NCI-H345 (cell line): Measurements from ENCODE around the gene CXorf38.
A peak's percentile ranks its signal among the peaks of the same experiment; 100 is the strongest.

ENCODE experiments used
- DNase-seq: peaks from one replicate; lab custom pipeline; 2025; lab: John Stamatoyannopoulos, UW

The CXorf38 gene, protein sequence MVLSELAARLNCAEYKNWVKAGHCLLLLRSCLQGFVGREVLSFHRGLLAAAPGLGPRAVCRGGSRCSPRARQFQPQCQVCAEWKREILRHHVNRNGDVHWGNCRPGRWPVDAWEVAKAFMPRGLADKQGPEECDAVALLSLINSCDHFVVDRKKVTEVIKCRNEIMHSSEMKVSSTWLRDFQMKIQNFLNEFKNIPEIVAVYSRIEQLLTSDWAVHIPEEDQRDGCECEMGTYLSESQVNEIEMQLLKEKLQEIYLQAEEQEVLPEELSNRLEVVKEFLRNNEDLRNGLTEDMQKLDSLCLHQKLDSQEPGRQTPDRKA

GRCh38 chrX:40647307-40648197 lies at the start of gene CXorf38:
Gene CXorf38, minus strand, starts transcription at chrX:40647561. Its CDS starts 41 bp downstream, at chrX:40647520.
- peak; percentile 92 for DNase-seq

- no peak for DNase-seq
These were observed 47.4 kb upstream of the CXorf38 start for GRCh38 chrX:40694802-40695201.

DNA sequence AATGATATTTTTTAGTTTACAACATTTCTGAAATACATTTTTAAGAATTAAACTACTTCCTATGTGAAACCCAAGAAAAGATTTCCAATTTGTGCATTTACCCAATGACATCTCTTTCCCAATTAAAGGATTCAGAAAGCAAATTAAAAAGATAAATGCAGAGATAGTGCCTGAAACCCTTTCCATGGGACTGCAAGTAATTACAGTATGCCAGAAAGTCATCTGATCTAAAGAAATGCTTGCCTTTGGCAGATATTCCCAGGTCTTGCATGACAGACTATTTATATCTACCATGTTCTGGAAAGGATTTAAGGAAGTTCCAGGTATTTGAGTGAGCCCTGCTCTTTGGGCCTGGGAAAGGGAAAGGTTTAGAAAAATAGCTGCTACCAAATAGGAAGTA lies 41.6 kb upstream of the CXorf38 start:
- DNase-seq: no peak

DNA sequence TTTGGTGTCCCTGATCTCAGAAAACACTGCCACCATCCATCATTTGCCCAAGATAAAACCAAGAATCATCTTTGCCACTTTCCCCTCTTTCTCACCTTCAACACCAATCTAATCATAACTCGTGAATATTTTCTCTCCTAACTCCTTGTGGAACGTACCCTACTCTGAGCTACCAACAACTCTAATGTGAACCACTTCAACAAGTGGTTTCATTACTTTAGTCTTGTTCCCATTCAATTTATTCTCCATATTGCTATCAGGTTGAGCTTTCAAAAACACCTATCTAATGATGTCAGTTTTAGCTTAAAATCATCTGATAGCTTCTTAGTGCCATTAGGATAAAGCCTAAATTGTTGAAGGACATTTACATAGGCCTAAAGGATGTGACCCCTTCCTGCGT lies 39.8 kb upstream of the CXorf38 start:
- no peak for DNase-seq

GRCh38 chrX:40685362-40685918 lies 38.1 kb upstream of the CXorf38 start:
- no peak for DNase-seq

- DNase-seq: no peak
These were observed 36.7 kb upstream of the CXorf38 start for GRCh38 chrX:40684092-40684491.

GRCh38 chrX:40683245-40683644 lies 35.9 kb upstream of the CXorf38 start:
- no peak for DNase-seq

DNA sequence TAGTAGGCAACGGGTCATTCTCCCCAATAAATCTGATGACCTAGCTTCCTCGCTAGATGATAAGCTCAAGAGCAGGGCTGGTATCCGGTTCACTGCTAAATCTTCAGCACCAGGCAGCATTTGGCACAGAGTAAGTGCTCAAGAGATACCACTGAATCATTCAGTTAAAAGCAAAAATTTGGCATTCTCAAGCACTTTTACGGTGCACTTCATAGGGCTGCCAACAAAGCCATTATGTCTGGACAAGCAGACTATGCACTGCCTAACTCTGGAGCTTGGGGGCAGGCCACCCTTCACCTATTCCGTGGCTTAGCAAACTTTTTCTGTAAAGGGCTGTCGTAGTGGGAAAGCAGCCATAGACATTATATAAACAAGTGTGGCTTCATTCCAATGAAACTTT lies 23.8 kb upstream of the CXorf38 start:
- DNase-seq: no peak

DNA sequence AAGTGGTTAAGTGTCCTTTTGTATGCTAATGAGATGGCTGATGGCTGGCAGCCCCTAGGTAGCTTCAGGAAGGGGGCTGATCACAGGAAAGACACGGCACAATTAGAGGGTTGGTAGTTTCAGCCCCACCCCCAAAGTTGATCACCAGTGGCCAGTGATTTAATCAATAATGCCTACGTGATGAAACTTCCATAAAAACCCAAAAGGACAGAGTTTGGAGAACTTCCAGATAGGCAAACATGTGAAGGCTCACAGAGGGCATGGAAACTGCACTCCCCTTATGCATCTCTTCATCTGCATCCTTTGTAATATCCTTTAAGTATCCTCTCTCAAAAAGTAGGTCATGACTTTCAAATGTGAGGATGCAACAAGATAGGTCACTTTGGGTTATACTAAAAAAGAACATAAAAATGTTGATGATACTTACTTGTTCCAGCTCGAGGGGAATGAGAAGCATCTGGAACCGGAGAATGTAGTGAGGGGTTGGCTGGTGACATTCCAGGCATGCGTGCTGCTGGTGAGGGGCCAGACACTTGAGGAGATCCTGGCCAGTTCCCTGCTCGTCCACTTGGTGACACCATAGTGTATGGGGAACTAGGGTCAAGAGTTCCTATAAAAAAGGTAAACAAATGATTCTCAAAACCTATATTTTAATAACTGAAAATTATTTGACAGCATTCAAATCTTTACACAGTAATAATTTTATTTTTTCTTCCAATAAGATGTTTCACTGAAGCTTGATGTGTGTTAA lies 16.7 kb upstream of the CXorf38 start:
- no peak for DNase-seq

GRCh38 chrX:40663078-40663740 lies 15.8 kb upstream of the CXorf38 start:
- DNase-seq: no peak

DNA sequence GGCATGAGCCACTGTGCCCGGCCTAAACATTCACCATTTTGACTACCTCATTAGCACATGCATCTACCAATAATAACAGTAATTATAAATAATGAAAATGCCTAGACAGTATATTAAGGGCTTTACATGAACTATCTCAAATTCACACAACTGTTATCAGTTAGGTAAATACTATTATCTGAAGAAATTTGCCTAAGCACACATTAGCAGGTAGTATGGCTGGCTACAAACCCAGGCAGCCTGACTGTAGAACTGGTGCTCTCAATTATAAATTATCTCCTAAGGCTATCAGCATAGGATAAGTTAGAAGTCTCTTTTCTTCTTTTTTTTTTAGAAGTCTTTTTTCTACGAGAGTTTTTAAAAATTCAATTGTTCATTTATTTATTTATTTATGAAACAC lies 14.1 kb upstream of the CXorf38 start:
- no peak for DNase-seq

DNA sequence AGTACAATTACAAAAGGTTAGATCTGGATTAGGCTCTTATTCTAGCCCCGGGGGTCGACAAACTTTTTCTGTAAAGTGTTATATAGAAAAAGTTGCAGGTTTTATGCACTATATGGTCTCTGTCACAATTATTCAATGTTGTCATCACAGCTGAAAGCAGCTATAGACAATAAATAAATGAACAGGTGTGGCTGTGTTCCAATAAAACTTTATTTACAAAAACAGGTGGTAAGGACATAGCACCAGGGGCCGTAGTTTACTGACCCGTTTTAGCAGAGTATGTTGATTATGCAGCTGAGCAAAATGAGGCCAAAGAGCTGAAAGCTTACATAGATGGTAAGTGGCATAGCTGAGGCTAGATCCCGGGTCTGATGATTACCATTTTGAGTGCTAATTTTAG lies 13.0 kb upstream of the CXorf38 start:
- no peak for DNase-seq

GRCh38 chrX:40653535-40653934 lies 6.2 kb upstream of the CXorf38 start:
- DNase-seq: no peak

GRCh38 chrX:40652664-40653063 lies 5.3 kb upstream of the CXorf38 start:
- DNase-seq: no peak

DNA sequence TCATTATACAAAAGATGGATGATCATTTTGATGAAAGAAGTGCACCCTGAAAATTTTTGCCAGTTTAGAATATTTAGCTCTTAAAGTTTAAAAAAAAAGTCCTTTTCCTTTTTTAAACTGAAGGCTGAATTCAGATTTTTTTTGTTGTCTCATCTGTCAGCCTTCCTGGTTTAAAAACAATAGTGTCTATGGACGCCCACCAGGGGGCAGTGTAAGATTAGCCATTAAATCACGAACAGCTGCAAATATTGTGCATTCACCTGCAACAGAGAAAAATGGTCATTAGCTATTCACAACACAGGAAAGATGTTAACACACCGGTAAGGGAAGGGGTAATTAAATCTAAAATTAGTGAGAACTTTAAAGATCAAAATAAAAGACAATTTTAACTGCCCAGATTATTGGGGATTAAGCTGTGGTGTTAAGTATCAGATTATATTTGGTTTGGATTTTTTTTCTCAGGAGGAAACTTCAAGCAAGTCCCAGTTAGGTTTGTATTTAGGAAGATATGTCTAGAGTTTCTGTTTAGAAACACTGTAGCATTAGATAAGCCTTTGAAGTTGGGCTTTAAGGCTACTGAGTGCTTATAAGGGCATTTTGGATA lies 4.4 kb upstream of the CXorf38 start:
- peak; percentile 58 for DNase-seq

GRCh38 chrX:40646489-40647306 lies 663 bp downstream of the CXorf38 start:
- DNase-seq: no peak

GRCh38 chrX:40644821-40645358 lies 2.5 kb downstream of the CXorf38 start:
- no peak for DNase-seq

DNA sequence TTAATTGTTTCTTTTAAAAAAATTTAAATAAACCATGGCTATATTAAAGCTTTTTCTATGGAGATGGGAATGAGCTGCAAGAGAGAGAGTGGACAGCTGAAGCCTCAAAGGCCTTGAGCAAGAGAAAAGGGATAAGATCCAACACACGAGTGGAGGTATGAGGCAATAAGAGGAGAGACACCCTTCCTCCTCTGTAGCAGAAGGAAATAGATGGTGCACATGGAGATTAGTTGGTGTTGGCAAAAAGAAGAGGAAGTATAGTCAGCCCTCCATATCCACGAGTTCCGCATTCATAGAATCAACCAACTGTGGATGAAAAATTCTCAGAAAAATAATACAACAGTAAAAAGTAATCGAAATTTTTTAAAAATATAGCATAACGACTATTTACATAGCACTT lies 3.2 kb downstream of the CXorf38 start:
- DNase-seq: no peak

DNA sequence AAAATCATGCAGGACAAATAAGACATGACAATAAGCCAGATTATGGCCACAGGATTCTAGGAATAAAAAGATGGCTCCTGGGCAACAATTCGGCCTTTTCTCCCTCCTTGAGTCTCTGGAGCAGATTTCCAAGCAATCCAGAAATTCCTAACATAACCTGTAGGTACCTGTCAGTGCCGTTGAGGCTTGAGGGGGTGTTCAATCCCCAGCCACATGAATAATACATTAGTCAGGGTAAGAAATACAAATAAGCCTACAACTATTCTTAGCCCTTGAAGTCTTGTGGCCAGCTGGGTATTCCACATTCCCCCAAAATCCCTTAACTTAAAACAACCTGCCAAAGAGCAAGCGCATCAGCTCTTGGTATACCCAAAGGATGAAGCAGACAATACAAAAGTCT lies 9.7 kb downstream of the CXorf38 start:
- no peak for DNase-seq

DNA sequence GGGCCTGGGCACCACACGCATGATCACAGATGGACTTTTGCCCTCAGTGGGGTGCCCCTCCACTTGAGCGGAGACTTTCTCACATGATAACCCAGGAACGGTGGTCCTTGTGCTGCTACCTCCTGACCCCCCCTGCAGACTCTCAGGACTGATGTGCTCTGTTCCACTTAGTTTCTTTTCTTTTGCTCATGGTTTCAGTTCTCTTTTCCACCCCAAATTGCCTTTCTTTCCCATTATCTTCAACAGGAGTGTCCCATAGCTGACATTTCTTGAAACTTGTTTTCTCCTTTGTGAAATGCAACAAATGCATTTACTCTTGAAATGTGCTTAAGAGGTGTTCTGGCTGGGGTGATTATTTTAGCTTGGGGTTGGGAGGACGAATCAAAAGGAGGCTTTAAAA lies 15.2 kb downstream of the CXorf38 start:
- DNase-seq: no peak
